HG03460 (cell line): ENCODE data around the gene CREB5.

Experiments
- ATAC-seq: cut with Tn5 transposase; IDR thresholded peaks from one replicate; pipeline ENCODE4 v1.9.1; 2021; ENCODE audit not compliant: unreplicated experiment

CREB5 gene

DNA sequence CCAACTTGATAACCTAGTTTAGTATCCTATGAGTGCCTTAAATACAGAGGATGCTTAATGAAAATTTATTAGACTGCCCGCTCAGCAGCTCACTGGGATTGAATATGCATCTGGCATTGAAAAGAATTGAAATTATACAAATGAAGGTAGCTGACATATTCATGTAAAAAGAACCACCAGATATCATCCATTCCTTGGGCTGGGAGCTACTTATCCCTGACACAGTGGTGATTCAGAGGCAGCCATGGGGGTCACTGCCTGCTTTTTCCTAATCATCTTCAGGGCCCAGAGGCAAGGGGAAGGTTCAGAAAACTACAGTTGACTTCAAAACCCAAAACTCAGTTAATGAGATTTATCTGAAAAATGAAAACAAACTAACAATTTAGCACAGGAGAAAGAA lies 424.9 kb downstream of the CREB5 start:
- ATAC-seq, result no peak

- no peak for ATAC-seq
Measured at GRCh38 chr7:28840592-28840995, 428.3 kb downstream of the CREB5 start.

DNA sequence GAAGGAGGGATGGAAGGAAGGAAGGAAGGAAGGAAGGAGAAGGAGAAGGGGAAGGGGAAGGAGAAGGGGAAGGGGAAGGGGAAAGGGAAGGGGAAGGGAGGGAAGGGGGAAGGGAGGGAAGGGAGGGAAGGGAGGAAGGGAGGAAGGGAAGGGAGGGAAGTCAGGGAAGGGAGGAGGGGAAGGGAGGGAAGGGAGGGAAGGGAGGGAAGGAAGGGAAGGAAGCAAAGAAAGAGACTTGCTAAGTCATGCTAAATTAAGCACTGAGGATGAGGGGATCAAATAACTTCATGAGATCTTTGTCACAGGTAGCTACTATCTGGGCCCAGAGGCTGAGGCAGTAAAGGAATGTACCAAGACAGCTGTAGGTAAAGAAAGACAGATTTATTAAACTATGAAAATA lies 429.4 kb downstream of the CREB5 start:
- ATAC-seq, result no peak

DNA sequence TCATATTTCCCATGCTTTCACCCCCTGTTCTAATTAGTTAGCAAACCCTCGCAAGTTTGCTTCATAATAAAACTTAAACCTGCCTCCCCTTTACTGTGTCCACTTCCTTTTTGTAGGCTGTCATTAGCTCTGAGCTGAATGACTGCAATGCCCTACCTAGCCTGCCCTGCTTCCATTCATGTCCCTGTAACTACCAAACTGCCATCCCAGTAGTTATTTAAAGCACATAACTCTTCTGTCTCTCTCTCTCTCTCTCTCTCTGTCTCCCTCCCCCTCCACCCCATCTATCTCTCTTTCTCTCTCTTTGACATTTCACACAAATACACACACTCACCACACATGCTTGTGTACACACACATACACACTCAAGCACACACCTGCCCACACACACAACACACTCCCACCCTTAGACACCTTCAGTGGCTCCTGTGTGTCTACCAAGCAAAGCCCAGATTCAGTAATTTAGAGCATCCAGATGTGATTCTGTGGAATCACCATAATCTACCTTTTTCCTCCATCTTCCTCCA lies 430.5 kb downstream of the CREB5 start:
- ATAC-seq, result no peak

- no peak for ATAC-seq
Measured at GRCh38 chr7:28845106-28845505, 432.8 kb downstream of the CREB5 start.

GRCh38 chr7:28847176-28847575 lies 434.9 kb downstream of the CREB5 start:
- no peak for ATAC-seq

DNA sequence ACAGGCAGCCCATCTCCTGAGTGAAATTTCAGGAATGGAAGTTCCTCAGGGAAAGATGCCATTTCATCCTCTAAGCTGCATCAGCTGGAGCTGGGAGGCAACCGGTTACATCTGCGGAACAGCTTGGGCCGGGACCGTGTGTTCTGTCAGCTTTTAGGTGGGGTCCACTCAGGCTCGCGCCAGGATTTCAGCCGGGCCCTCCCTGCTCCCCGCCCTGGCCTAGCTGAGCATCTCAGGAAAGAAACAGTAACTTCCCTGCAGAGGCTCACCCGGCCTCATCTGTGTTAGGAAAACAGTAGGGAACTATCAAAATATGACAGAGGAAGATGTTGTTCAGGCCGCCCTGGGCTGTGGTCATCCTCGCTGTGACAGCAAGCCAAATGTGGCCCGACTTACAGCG lies 435.4 kb downstream of the CREB5 start:
- ATAC-seq, result no peak

DNA sequence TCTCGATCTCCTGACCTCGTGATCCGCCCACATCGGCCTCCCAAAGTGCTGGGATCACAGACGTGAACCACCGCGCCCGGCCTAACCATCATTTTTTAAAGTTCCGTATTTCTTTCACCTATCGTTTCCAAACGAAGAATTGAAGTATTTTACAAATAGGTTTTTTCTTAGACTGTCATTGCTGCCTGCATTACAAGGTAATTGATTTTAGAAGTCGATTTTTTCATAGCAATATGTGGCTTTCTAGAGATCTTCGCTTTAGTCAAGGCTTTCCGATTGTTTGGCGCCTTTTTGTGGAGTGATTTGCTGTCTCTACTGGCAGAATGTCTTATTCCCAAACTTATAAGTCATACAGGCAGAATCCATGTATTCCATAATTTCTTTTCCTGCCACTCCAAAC lies 436.6 kb downstream of the CREB5 start:
- no peak for ATAC-seq

GRCh38 chr7:28850699-28851098 lies 438.4 kb downstream of the CREB5 start:
- ATAC-seq, result no peak

GRCh38 chr7:28853150-28853549 lies 440.8 kb downstream of the CREB5 start:
- ATAC-seq, result no peak

DNA sequence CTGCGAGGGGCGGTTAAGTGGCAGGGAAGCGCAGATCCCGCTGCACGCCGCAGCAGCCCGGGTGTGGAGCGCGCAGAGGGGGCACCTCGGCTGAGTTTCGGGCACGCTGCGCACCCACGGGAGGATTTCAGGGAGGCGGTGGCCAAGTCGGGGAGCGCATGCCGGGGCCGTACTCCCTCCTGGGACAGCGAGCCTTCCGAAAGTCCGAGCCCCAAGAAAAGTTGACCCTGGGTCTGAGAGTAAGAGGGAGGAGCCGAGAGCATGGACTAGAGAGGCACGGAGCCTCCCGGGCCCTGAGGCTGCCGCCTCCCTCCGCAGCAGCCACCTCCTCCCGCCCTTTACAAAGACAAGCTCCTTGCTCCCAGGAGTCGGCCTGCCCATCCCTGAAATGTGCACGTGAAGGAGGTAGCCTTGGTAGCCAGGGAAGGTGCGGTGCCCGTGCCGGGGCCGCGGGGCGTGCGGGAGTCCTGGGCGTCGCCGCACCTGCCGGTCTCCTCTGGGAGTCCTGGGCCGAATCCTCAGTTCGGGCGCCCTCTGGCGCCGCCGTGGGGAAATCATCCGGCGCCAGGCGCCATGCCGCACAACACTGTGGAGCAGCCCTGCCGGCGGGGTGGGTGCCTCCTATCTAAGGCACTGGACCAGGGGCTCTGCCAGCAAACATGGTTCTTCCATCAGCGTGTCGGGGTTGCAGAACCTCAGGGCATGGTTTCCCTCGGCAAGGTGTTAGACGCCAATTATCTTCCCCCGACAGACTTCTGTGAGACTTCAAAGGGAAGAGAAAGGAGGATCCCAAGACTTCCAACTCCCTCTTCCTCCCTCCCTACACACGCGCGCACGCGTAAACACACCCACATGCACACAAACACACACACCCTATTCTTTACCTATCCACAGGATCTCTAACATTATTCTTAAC lies 441.8 kb downstream of the CREB5 start:
- ATAC-seq, result peak; percentile 97

- no peak for ATAC-seq
Measured at GRCh38 chr7:28854750-28855074, 442.4 kb downstream of the CREB5 start.

DNA sequence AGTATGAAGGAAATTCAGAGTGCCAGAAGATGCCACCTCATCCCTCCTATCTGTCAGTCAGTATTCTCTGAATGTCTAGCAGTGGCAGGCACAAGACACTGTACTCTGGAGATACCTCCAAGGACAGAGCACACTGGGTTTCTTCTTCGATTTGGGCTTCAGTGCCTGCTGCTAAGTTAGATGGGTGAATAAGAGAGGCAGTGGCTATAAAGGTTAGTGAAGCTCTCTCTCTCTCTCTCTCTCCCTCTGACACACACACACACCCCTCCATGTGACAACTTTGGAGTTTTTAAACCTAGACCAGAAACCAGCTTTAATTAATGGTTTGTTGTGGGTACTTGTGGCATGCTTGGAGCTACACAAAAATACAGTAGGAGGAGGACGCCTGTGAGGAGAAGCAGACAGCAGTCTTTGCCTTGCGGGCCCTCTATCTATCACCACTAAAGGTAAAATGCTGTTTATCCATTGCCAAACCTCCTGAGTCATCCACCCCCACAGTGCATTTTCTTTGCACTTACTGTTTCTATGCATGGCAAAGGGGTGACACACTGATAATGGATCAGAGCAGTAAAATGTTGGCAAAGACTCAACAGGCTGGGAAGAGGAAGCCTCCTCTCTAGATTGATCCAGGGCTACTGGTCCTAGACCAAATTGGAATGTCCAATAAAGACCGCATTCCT lies 443.4 kb downstream of the CREB5 start:
- no peak for ATAC-seq

GRCh38 chr7:28856656-28857055 lies 444.3 kb downstream of the CREB5 start:
- no peak for ATAC-seq

- no peak for ATAC-seq
Measured at GRCh38 chr7:28858206-28858605, 445.9 kb downstream of the CREB5 start.

DNA sequence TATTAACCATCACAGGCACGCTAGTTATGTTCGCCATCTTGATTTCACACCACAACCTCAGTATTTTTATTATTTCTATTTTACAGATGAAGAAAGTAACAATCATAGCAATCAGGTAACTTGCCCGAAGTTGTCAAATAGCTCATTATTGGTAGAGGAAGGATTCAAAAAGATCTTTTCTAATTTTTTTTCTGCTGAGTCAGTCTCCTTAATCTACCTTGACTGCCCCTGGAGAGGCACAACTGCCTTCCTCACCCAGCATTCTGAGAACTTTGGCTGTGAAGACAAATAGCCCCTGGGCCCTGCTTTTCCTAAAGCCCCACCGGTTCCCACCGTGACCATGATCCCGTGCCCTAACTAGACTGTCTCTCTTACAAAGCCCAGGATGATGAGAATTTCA lies 446.6 kb downstream of the CREB5 start:
- ATAC-seq, result no peak

GRCh38 chr7:28861825-28862224 lies 449.5 kb downstream of the CREB5 start:
- ATAC-seq, result no peak

DNA sequence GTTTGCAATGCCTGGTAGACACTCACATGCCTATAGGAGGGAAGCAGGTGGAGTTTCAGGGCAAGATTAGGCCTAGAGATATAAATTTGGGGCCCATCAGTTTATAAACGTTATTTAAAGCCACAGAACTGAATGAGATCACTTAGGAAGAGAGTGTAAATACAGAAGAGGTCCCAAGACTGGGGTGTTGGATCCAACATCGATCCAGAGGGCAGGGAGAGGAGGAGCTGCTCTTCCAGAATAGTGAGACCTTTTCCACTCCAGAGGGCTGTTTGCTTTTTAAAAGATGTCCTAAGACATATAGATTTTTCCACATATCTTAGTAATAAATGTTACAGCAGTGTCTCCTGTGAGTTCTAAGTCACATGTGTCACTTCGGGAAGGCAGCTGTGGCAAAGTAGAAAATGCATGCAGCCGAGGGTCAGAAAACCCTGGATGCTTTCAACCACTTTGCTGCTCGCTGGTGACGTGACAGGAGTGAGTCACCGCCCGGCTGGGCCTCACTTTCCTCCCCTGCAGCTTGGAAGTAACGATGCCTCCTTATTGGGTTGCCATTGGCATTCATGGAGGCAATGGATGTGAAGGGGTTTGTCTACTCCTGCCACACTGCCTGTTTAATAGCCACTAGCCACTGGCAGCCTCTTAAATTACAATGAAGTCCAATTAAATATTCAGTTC lies 450.4 kb downstream of the CREB5 start:
- ATAC-seq, result no peak

GRCh38 chr7:28865601-28866144 lies 453.4 kb downstream of the CREB5 start:
- ATAC-seq, result no peak

- no peak for ATAC-seq
Measured at GRCh38 chr7:28868712-28869111, 456.4 kb downstream of the CREB5 start.

GRCh38 chr7:28871077-28871476 lies 458.8 kb downstream of the CREB5 start:
- ATAC-seq, result no peak
